Measurements from ENCODE around the gene ESPNL.

The ESPNL gene

GRCh38 chr2:238171575-238172187, 71.5 kb downstream of the ESPNL start:
- DNase-seq (ENCODE audit: low read depth in 2 of 2), result no peak

GRCh38 chr2:238172439-238172838, 72.3 kb downstream of the ESPNL start:
- no peak for DNase-seq (ENCODE audit: low read depth in 2 of 2)

GRCh38 chr2:238173692-238174091, 73.6 kb downstream of the ESPNL start:
- no peak for DNase-seq (ENCODE audit: low read depth in 2 of 2)

- DNase-seq (ENCODE audit: low read depth in 2 of 2), result no peak
Observed at GRCh38 chr2:238174291-238174690, 74.2 kb downstream of the ESPNL start.

GRCh38 chr2:238174701-238175100, 74.6 kb downstream of the ESPNL start:
- DNase-seq (ENCODE audit: low read depth in 2 of 2), result no peak

GRCh38 chr2:238176613-238177012, 76.5 kb downstream of the ESPNL start:
- DNase-seq (ENCODE audit: low read depth in 2 of 2), result no peak

GRCh38 chr2:238180554-238180953, 80.4 kb downstream of the ESPNL start:
- DNase-seq (ENCODE audit: low read depth in 2 of 2), result no peak

GRCh38 chr2:238182362-238182761, 82.2 kb downstream of the ESPNL start:
- DNase-seq (ENCODE audit: low read depth in 2 of 2), result no peak

Measured in stimulated activated CD8-positive, alpha-beta memory T cell treated with anti-CD3 and anti-CD28 coated beads, Interleukin-15, amount 100 ng/mL, for 48 hours (primary cell).